Upper lobe of right lung (tissue), 1 donor: ENCODE measurements around the gene OGA. TPM values are rescaled to one million over a fixed set of nuclear protein-coding genes. Genes with fewer than 3 reads are reported as not detected.

Experiments used
- ATAC-seq: fragments of 200-7000 bp; cut with Tn5 transposase; one replicate; pipeline ENCODE4 v1.9.1; 2020; ENCODE audit warnings: mild to moderate bottlenecking, moderate library complexity
- DNase-seq: peaks from one replicate; pipeline ENCODE4 v3.0.0-alpha.2; 2020
- H3K27ac ChIP-seq: fragments of 200-600 bp; one replicate; pipeline ENCODE4 v1.8.0; 2022
- H3K27me3 ChIP-seq: fragments of 200-600 bp; one replicate; pipeline ENCODE4 v1.8.0; 2022; ENCODE audit warnings: mild to moderate bottlenecking
- H3K36me3 ChIP-seq: fragments of 200-600 bp; one replicate; pipeline ENCODE4 v1.8.0; 2022
- H3K4me1 ChIP-seq: fragments of 200-600 bp; one replicate; pipeline ENCODE4 v1.8.0; 2022
- H3K4me3 ChIP-seq: fragments of 200-600 bp; one replicate; pipeline ENCODE4 v1.8.0; 2022; ENCODE audit warnings: mild to moderate bottlenecking
- H3K9me3 ChIP-seq: fragments of 200-600 bp; one replicate; pipeline ENCODE4 v1.8.0; 2022
- CTCF ChIP-seq: fragments of 200-600 bp; IDR thresholded peaks from one replicate; pipeline ENCODE4 v1.8.0; 2022; ENCODE audit warnings: antibody characterized with exemption
- intact Hi-C: fragments of 100-400 bp; cut with DNase I; formaldehyde crosslinking; loops from one replicate; pipeline ENCODE4 v1.11.0; 2022
- total RNA-seq: library from RNA; stranded (reverse); fragmentation: NEBNext Ultra II Directional; extraction: Animal tissue kit (Norgen Biotek cat#: 25700); gene quantifications from one replicate; pipeline ENCODE4 v1.2.1, GENCODE V29; 2021
- donor health status: DM: no; HTN: yes; CAD: no; lungs with severe emphysema.

OGA gene
- total RNA-seq, 1 donor from 2014 or later: 91.6 TPM

- Histone ChIP-seq H3K4me1 (peaks cover 16% of the 10 kb centered on the region), H3K9me3 (no peaks in the 10 kb centered on the region), H3K27me3 (no peaks in the 10 kb centered on the region), H3K4me3 (no peak overlapping the region), H3K36me3 (no peaks in the 10 kb centered on the region), H3K27ac (no peak overlapping the region)
- TF ChIP-seq CTCF: no peak
- peak; percentile 39 for DNase-seq
- intact Hi-C loops: no loop called here
- ATAC-seq: no peak
Observed at GRCh38 chr10:101827919-101828600, 9.8 kb upstream of the OGA start.

- no peak for TF ChIP-seq CTCF
- Histone ChIP-seq H3K27ac (no peak overlapping the region), H3K36me3 (no peaks in the 10 kb centered on the region), H3K9me3 (no peaks in the 10 kb centered on the region), H3K4me1 (peaks cover 16% of the 10 kb centered on the region), H3K27me3 (no peaks in the 10 kb centered on the region), H3K4me3 (no peak overlapping the region)
- intact Hi-C loops: no loop called here
- no peak for ATAC-seq
- peak; percentile 35 for DNase-seq
Observed at GRCh38 chr10:101826852-101827434, 8.7 kb upstream of the OGA start.

GRCh38 chr10:101824736-101825135, 6.5 kb upstream of the OGA start:
- intact Hi-C loops: no loop called here
- no peak for ATAC-seq
- no peak overlapping the region for H3K4me3 ChIP-seq
- no peaks in the 10 kb centered on the region for H3K4me1 ChIP-seq
- H3K9me3 ChIP-seq: no peaks in the 10 kb centered on the region
- H3K27ac ChIP-seq: no peak overlapping the region
- no peaks in the 10 kb centered on the region for H3K36me3 ChIP-seq
- TF ChIP-seq CTCF: no peak
- no peaks in the 10 kb centered on the region for H3K27me3 ChIP-seq
- no peak for DNase-seq

DNA sequence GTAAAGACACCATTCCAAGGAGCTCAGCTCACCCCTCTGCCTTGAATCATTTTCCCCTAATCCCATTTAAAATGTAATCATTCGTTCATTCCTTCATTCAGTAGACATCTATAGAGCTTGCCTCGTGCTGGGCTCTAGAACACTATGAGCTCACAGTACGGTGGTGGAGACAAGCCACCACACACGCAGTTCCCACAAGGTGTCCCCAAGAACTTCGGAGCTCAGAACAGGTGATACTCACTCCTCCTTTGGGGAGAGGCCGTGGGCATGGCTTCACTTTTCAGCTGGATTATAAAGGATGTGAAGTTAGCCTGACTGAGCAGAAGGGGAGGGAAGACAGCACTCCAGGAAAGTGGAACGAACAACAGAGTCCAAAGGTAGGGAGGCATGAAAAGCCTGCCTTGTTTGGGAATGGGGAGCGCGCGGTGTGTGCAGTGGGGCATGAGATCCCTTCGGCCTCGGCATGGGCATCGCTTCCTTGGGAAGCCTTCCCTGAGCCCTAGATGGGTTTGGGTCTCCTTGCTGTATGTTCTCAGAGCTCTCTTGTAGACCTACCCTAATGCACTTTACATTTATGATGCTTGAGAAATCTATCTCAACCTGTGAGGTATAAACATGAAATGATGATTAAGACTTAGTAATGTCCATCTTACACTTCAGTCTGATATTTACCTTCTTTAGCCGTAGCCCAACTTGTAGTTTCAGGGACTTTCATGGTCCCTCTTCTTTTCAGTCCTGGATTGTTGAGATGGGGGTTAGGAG, 809 bp upstream of the OGA start:
- peak overlapping the region; percentile 97 for H3K27ac ChIP-seq
- ATAC-seq (peak; percentile 1), DNase-seq (peak; percentile 62)
- no peaks in the 10 kb centered on the region for H3K36me3 ChIP-seq
- no peaks in the 10 kb centered on the region for H3K9me3 ChIP-seq
- H3K4me1 ChIP-seq: peaks cover 22% of the 10 kb centered on the region
- TF ChIP-seq CTCF: no peak
- intact Hi-C loops: no loop called here
- peak overlapping the region; percentile 100 for H3K4me3 ChIP-seq
- H3K27me3 ChIP-seq: no peaks in the 10 kb centered on the region

DNA sequence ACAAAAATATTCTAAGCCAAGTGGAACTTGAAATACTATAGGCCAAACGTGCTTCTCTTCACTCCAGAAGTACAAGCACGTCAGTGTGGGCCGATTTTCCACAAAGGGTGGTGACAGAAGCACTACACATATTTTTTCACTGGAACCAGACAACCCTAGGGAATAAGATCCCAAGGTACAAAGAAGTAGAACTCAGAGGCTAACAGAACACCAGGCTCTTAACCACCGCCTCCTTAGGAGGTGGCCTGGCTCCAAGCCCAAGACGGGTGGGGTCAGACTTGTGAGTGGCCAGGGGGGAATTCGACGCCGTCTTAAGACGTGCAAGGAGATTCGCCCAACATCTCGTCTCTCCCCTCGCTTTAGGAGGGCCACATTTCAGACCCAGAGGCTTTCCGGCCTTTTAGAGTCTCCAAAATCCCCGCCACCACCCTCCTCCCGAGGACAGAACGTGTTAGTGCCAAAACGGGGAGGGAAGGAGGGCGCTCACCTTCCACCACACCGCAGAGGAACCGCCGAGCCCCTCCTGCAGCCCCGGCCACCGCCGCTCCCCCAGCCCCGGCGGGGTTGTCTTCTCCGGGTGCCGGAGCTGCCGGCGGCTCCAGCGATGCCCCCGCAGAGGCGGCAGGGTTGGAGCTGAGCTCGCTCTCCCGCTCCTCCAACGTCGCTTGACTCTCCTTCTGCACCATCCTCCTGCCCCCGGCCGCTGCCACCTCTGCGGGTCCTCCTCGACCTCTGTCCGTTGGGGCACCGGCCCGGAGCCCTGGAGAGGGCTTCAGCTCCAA, 716 bp downstream of the OGA start:
- intact Hi-C loops: no loop called here
- no peak for TF ChIP-seq CTCF

More for the DNA sequence above, 716 bp downstream of the OGA start:
- DNase-seq (peak; percentile 94), ATAC-seq (peak; percentile 70)
- peak overlapping the region; percentile 100 for H3K4me3 ChIP-seq
- H3K27me3 ChIP-seq: no peaks in the 10 kb centered on the region
- H3K9me3 ChIP-seq: no peaks in the 10 kb centered on the region
- H3K27ac ChIP-seq: peak overlapping the region; percentile 97
- H3K4me1 ChIP-seq: peaks cover 35% of the 10 kb centered on the region
- H3K36me3 ChIP-seq: peaks cover 10% of the 10 kb centered on the region
